PC-3 (cell line): Measurements from ENCODE around the gene SYNJ2. TPM values are rescaled to one million over a fixed set of nuclear protein-coding genes. Genes with fewer than 3 reads are reported as not detected.

Source experiments
- ATAC-seq: fragments of 200-7000 bp; cut with Tn5 transposase; 2 replicates; pipeline ENCODE4 v1.9.1; 2020; ENCODE audit warnings: mild to moderate bottlenecking, moderate library complexity
- BruUV-seq: library from RNA; stranded (reverse); fragments of 400-500 nt; replicated peaks from 2 replicates; lab custom pipeline; 2021; lab: Mats Ljungman, UMichigan
- CTCF ChIA-PET: fragments of 300-600 bp; sonication (Branson Sonifier 250); formaldehyde crosslinking; loops from one replicate; lab custom pipeline; 2022; ENCODE audit warnings: antibody characterized with exemption; lab: Charles Lee
- POLR2A ChIA-PET: fragments of 300-600 bp; sonication (Branson Sonifier 250); formaldehyde crosslinking; loops from one replicate; lab custom pipeline; 2022; ENCODE audit warnings: antibody characterized with exemption; ENCODE audit not compliant: unreplicated experiment; lab: Charles Lee
- DNase-seq: peaks from one replicate; pipeline ENCODE4 v3.0.0-alpha.2; 2015
- H2AFZ ChIP-seq: fragments of 300-600 bp; sonication (generic); 2 replicates; pipeline ENCODE4 v1.6.0; 2016; ENCODE audit warnings: antibody characterized with exemption, low read length
- H3F3A ChIP-seq: fragments of 300-600 bp; sonication (generic); one replicate; pipeline ENCODE4 v1.6.0; 2017; ENCODE audit warnings: antibody characterized with exemption, low read length, control low read depth, mild to moderate bottlenecking; ENCODE audit not compliant: unreplicated experiment
- H3K27ac ChIP-seq: fragments of 300-600 bp; sonication (generic); 2 replicates; pipeline ENCODE4 v1.5.1; 2016; ENCODE audit warnings: mild to moderate bottlenecking, low read length
- H3K27me3 ChIP-seq: fragments of 300-600 bp; sonication (generic); 2 replicates; pipeline ENCODE4 v1.6.1; 2016; ENCODE audit warnings: low read length, mixed read lengths
- H3K36me3 ChIP-seq: fragments of 300-600 bp; sonication (generic); 2 replicates; pipeline ENCODE4 v1.6.1; 2016; ENCODE audit warnings: low read depth, mixed run types, low read length, mixed read lengths
- H3K4me1 ChIP-seq: fragments of 300-600 bp; sonication (generic); 2 replicates; pipeline ENCODE4 v1.5.1; 2016; ENCODE audit warnings: low read length; ENCODE audit not compliant: insufficient read depth
- H3K4me2 ChIP-seq: fragments of 300-600 bp; sonication (generic); 2 replicates; pipeline ENCODE4 v1.6.0; 2016; ENCODE audit warnings: low read length
- H3K4me3 ChIP-seq: fragments of 300-600 bp; sonication (generic); 2 replicates; pipeline ENCODE4 v1.5.1; 2016; ENCODE audit warnings: mild to moderate bottlenecking, low read length, mixed read lengths
- H3K79me2 ChIP-seq: fragments of 300-600 bp; sonication (generic); 2 replicates; pipeline ENCODE4 v1.6.1; 2017; ENCODE audit warnings: low read length, mixed read lengths
- H3K9ac ChIP-seq: fragments of 300-600 bp; sonication (generic); 2 replicates; pipeline ENCODE4 v1.6.0; 2016; ENCODE audit warnings: mild to moderate bottlenecking, low read length
- H3K9me2 ChIP-seq: fragments of 300-600 bp; sonication (generic); replicated peaks from 2 replicates; pipeline ENCODE4 v1.6.1; 2016; ENCODE audit warnings: mixed run types, low read length, mixed read lengths
- H3K9me3 ChIP-seq: fragments of 300-600 bp; sonication (generic); 2 replicates; pipeline ENCODE4 v1.6.1; 2016; ENCODE audit warnings: low read length, mixed read lengths
- H4K20me1 ChIP-seq: fragments of 300-600 bp; sonication (generic); 2 replicates; pipeline ENCODE4 v1.6.1; 2016; ENCODE audit warnings: low read length, mixed read lengths
- CTCF ChIP-seq: fragments of 300-600 bp; sonication (generic); conservative IDR thresholded peaks from 2 replicates; pipeline ENCODE4 v1.5.1; 2017; ENCODE audit warnings: antibody characterized with exemption, low read depth, mild to moderate bottlenecking, low read length
- EZH2 ChIP-seq: fragments of 300-600 bp; sonication (generic); IDR thresholded peaks from one replicate; pipeline ENCODE4 v1.6.1; 2017; ENCODE audit warnings: antibody characterized with exemption, mild to moderate bottlenecking, low read length; ENCODE audit not compliant: unreplicated experiment
- EZH2phosphoT487 ChIP-seq: fragments of 300-600 bp; sonication (generic); IDR thresholded peaks from 2 replicates; pipeline ENCODE4 v1.6.1; 2018; ENCODE audit warnings: mild to moderate bottlenecking, antibody characterized with exemption, low read length, borderline replicate concordance
- intact Hi-C: fragments of 100-400 bp; cut with micrococcal nuclease; formaldehyde crosslinking; loops from 2 replicates; pipeline ENCODE4 v1.9.0; 2023
- total RNA-seq: library from RNA; depleted of rRNA; stranded (reverse); fragments of >200 nt; gene quantifications from 2 replicates; pipeline ENCODE4 v1.2.3, GENCODE V29; 2014

The SYNJ2 gene
- total RNA-seq, 1 experiment from 2014 or later, result 21.5 TPM

DNA sequence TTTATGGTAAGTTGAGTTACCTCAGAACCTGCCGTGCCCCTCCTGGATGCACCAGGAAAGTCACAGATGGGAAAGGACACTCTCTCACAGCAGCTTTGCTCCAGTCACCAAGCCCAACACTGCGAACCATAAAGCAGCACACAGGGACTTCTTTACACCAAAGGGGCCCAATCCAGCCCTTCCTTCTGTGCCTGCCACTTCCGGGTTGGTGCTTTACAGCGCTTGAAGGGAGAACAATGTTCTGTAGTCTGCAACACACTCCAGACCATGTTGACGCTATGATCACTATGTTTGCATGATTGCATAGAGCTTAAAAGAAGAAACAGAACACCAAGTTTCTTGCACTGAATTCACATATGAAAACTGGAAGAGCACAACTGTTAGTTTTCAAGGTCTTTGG lies 129.3 kb downstream of the SYNJ2 start:
- no peaks in the 10 kb centered on the region for H3K9me2 ChIP-seq
- no TSS peak for BruUV-seq
- H3K79me2 ChIP-seq, result no peaks in the 10 kb centered on the region
- no peaks in the 10 kb centered on the region for H3K36me3 ChIP-seq
- no peak overlapping the region for H3K4me3 ChIP-seq
- no peaks in the 10 kb centered on the region for H3K27me3 ChIP-seq
- no peak overlapping the region for H3K27ac ChIP-seq
- TF ChIP-seq EZH2phosphoT487, result no peak
- no peak for TF ChIP-seq CTCF
- no peak for TF ChIP-seq EZH2
- intact Hi-C loops, result no loop called here
- ChIA-PET POLR2A (interaction anchor here (0.6 to 0.7 kb wide), 2 partner anchors 43 to 954 kb away, joined by 3 to 4 read pairs; no protein-coding TSS in a partner anchor), CTCF (no interaction called here)
- H4K20me1 ChIP-seq, result no peaks in the 10 kb centered on the region
- no peaks in the 10 kb centered on the region for H3F3A ChIP-seq
- H3K4me2 ChIP-seq, result no peak overlapping the region
- no peaks in the 10 kb centered on the region for H3K9me3 ChIP-seq
- no peak for ATAC-seq
- DNase-seq, result no peak
- no peaks in the 10 kb centered on the region for H3K4me1 ChIP-seq
- H2AFZ ChIP-seq, result no peak overlapping the region
- H3K9ac ChIP-seq, result no peak overlapping the region

GRCh38 chr6:158111987-158112386 lies 130.3 kb downstream of the SYNJ2 start:
- Histone ChIP-seq H4K20me1 (no peaks in the 10 kb centered on the region), H3K4me1 (no peaks in the 10 kb centered on the region), H3K27me3 (no peaks in the 10 kb centered on the region), H3K27ac (no peak overlapping the region), H2AFZ (no peak overlapping the region), H3K9me2 (no peaks in the 10 kb centered on the region), H3K4me2 (no peak overlapping the region), H3K9ac (no peak overlapping the region), H3F3A (no peaks in the 10 kb centered on the region), H3K79me2 (no peaks in the 10 kb centered on the region), H3K4me3 (no peak overlapping the region), H3K36me3 (no peaks in the 10 kb centered on the region), H3K9me3 (no peaks in the 10 kb centered on the region)
- DNase-seq, result no peak
- intact Hi-C loops, result no loop called here
- no TSS peak for BruUV-seq
- TF ChIP-seq EZH2 (no peak), CTCF (no peak), EZH2phosphoT487 (no peak)
- ChIA-PET POLR2A (no interaction called here), CTCF (no interaction called here)
- ATAC-seq, result no peak

DNA sequence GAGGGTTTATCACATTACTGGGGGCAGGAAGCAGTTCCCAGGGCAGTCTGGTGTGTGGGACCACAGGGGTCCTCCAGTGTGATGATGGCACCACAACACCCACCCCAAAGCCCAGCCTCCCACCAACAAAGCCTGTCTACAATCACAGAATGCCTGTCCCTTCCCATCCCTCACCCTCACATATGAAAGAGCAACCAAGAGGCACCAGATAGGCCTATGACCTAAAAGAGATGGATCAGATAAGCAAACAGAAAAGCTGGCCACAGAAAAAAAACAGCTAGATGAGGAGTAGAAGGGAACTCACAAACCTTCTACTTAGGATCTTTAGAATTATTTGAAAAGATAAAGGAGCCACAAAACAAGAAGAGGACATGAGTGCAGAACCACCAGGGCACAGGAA lies 132.1 kb downstream of the SYNJ2 start:
- H3K9me2 ChIP-seq, result no peaks in the 10 kb centered on the region
- ChIA-PET CTCF (no interaction called here), POLR2A (no interaction called here)
- H4K20me1 ChIP-seq, result no peaks in the 10 kb centered on the region
- H3K27me3 ChIP-seq, result no peaks in the 10 kb centered on the region
- H3F3A ChIP-seq, result no peaks in the 10 kb centered on the region
- intact Hi-C loops, result no loop called here
- H2AFZ ChIP-seq, result no peak overlapping the region
- H3K9ac ChIP-seq, result no peak overlapping the region
- no peak for TF ChIP-seq CTCF
- TF ChIP-seq EZH2phosphoT487, result no peak
- TF ChIP-seq EZH2, result no peak
- H3K4me2 ChIP-seq, result no peak overlapping the region
- DNase-seq (no peak), ATAC-seq (no peak)
- H3K4me1 ChIP-seq, result no peaks in the 10 kb centered on the region
- H3K9me3 ChIP-seq, result no peaks in the 10 kb centered on the region
- BruUV-seq, result no TSS peak
- H3K79me2 ChIP-seq, result no peaks in the 10 kb centered on the region
- no peak overlapping the region for H3K27ac ChIP-seq
- no peak overlapping the region for H3K4me3 ChIP-seq
- no peaks in the 10 kb centered on the region for H3K36me3 ChIP-seq
